RWPE1 (cell line): ENCODE data around the gene CC2D1A.

Experiments
- CTCF ChIA-PET: fragments of 350-600 bp; sonication (Branson Sonifier 250); formaldehyde crosslinking; extraction: SDS; loops from one replicate; lab custom pipeline; 2021; lab: Yijun Ruan, JAX
- POLR2A ChIA-PET: fragments of 400-600 bp; formaldehyde crosslinking; extraction: SDS; loops from one replicate; lab custom pipeline; 2020; ENCODE audit warnings: antibody characterized with exemption; ENCODE audit not compliant: low non-redundant PET; lab: Yijun Ruan, JAX
- DNase-seq: peaks from one replicate; pipeline ENCODE4 v3.0.0; 2012; ENCODE audit warnings: low spot score
- H3K27ac ChIP-seq: fragments of 450-650 bp; 2 replicates; pipeline ENCODE4 v1.5.1; 2017
- CTCF ChIP-seq: fragments of 450-650 bp; conservative IDR thresholded peaks from 2 replicates; pipeline ENCODE4 v1.5.1; 2017; ENCODE audit warnings: low read depth, mild to moderate bottlenecking

CC2D1A gene

DNA sequence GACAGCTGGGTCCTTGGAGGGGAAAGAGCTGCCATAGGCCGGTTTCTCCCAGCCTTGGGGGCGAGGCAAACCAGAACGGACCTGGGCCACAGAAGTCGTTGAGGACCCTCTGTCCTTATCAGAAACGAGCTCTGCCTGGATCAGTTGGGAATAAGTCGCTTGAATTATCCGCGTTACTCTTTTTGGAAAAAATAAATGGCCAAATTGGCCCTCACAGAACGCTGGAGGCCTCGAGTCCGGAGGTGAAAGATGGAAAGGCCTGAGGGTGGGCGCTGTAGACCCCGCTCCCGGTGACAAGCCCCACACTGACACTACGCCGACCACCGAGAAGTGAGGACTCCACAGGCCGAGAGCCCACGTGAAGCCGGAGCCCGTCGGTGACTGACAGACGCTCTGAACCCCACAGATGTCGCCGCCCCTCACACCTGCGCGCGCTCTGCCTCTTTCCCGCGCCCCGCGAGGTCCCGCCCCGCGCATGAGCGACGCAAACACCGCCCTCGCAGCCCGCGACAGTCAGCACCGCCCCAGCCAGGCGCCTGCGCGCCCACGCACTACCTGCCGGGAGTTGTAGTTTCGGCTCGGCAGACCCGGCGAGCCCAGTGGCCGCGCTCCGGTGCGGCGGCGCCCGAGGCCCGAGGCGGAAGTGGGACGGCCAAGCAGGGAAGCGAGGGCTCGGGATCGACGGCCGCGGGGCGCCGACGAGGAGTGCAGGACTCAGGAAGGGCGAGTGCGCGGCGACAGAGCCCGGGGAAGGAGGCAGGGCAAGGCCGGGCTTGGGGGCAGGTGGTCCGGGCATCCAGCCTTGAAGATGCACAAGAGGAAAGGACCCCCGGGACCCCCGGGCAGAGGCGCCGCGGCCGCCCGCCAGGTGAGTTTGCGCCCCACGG is at the start of gene CC2D1A, which contains the start of gene BRME1:
TSS of gene CC2D1A (plus strand) at position 568 of the 887 bp plus-strand sequence. CDS start at position 809, 241 bp downstream.
TSS of gene BRME1 (minus strand) at position 484 of the 887 bp plus-strand sequence. CDS start 1,225 bp downstream, outside the sequence.
- POLR2A ChIA-PET: interaction anchor here (0.6 kb wide), 1 partner anchor 19 kb away, joined by 3 read pairs; no protein-coding TSS in a partner anchor
- CTCF ChIA-PET: no interaction called here
- TF ChIP-seq CTCF: no peak
- peak within 1 kb of the TSS; percentile 74 for H3K27ac ChIP-seq
- DNase-seq: peak; percentile 98

GRCh38 chr19:13856497-13856896 is 49.5 kb upstream of the CC2D1A start:
- H3K27ac ChIP-seq: peak overlapping the region; percentile 100
- ChIA-PET POLR2A (interaction anchor here (1.0 kb wide), 1 partner anchor 20 kb away, joined by 4 read pairs; no protein-coding TSS in a partner anchor), CTCF (no interaction called here)
- no peak for TF ChIP-seq CTCF
- no peak for DNase-seq

GRCh38 chr19:13859361-13859880 is 46.6 kb upstream of the CC2D1A start:
- ChIA-PET CTCF (interaction anchor here (1.1 kb wide), 1 partner anchor 25 kb away, joined by 3 read pairs; no protein-coding TSS in a partner anchor), POLR2A (interaction anchor here (0.5 to 1.3 kb wide), 3 partner anchors 23 to 82 kb away, joined by 3 to 4 read pairs (median 3); no protein-coding TSS in a partner anchor)
- TF ChIP-seq CTCF: no peak
- H3K27ac ChIP-seq: peak overlapping the region; percentile 100
- DNase-seq: no peak

DNA sequence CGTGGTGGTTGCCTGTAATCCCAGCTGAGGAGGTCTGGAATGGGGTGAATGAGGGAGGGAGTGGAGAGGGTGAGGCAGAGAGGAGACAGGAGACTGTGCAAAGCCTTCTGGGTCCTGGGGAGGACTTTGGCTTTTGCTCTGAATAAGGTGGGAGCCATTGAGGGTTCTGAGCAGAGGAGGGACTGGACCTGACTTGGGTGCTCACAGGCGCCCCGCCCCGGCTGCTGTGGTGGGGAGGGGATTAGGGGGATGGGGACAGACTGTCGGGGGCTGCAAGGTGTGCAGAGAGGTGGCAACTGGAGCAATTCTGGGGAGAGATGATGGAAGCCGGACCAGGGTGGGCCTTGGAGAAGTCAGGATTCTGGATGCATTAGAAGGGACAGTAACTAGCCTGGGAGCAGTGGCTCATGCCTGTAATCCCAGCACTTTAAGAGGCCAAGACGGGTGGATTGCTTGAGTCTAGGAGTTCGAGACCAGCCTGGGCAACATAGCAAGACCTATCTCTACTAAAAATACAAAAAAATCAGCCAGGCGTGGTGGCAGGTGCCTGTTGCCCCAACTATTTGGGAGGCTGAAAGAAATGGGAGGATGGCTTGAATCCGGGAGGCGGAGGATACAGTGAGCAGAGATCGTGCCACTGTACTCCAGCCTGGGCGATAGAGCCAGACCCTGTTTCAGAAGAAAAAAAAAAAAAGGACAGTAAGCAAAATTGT is 45.2 kb upstream of the CC2D1A start:
- no peak for DNase-seq
- peak overlapping the region; percentile 100 for H3K27ac ChIP-seq
- POLR2A ChIA-PET: interaction anchor here (1.4 to 1.5 kb wide), 2 partner anchors 25 to 27 kb away, joined by 4 to 6 read pairs; no protein-coding TSS in a partner anchor
- CTCF ChIA-PET: interaction anchor here (0.6 to 0.7 kb wide), 2 partner anchors 239 to 324 kb away, joined by 3 to 7 read pairs; no protein-coding TSS in a partner anchor
- TF ChIP-seq CTCF: no peak

GRCh38 chr19:13861392-13861713 is 44.6 kb upstream of the CC2D1A start:
- ChIA-PET POLR2A (interaction anchor here (1.4 to 1.5 kb wide), 2 partner anchors 26 to 27 kb away, joined by 4 to 6 read pairs; no protein-coding TSS in a partner anchor), CTCF (interaction anchor here (0.6 to 0.7 kb wide), 2 partner anchors 239 to 324 kb away, joined by 3 to 7 read pairs; no protein-coding TSS in a partner anchor)
- no peak for TF ChIP-seq CTCF
- no peak for DNase-seq
- peak overlapping the region; percentile 100 for H3K27ac ChIP-seq
